SK-N-SH treated with all-trans-retinoic acid at 6 μM for 48 hours (cell line): ENCODE data around the gene TTC39B.

ENCODE experiments used
- CREB5 ChIP-seq: fragments of 250-450 bp; sonication (Bioruptor Pico); IDR thresholded peaks from 2 replicates; pipeline ENCODE4 v1.5.1; 2020; ENCODE audit warnings: low read depth, mild to moderate bottlenecking, moderate library complexity
- RARB ChIP-seq: fragments of 250-450 bp; sonication (Bioruptor Pico); IDR thresholded peaks from 2 replicates; pipeline ENCODE4 v1.8.0; 2021; ENCODE audit warnings: mild to moderate bottlenecking, moderate library complexity
- ZFP3 ChIP-seq: fragments of 250-450 bp; sonication (Bioruptor Pico); IDR thresholded peaks from 2 replicates; pipeline ENCODE4 v1.5.0; 2020; ENCODE audit warnings: mild to moderate bottlenecking, moderate library complexity
- ZFP30 ChIP-seq: fragments of 450-650 bp; formaldehyde crosslinking; IDR thresholded peaks from 2 replicates; pipeline ENCODE4 v1.5.0; 2022; ENCODE audit warnings: mild to moderate bottlenecking, moderate library complexity
- ZNF70 ChIP-seq: fragments of 450-650 bp; formaldehyde crosslinking; IDR thresholded peaks from 2 replicates; pipeline ENCODE4 v1.5.0; 2020; ENCODE audit warnings: mild to moderate bottlenecking, moderate library complexity
- TF ChIP-seq, protein P1 (sequence below): fragments of 250-450 bp; sonication (Bioruptor Pico); IDR thresholded peaks from 2 replicates; pipeline ENCODE4 v1.8.0; 2021; ENCODE audit warnings: low read depth, mild to moderate bottlenecking, moderate library complexity, borderline replicate concordance
- TF ChIP-seq, protein P2 (sequence below): fragments of 250-450 bp; sonication (Bioruptor Pico); IDR thresholded peaks from 2 replicates; pipeline ENCODE4 v1.8.0; 2020; ENCODE audit warnings: mild to moderate bottlenecking, moderate library complexity, borderline replicate concordance

DNA sequence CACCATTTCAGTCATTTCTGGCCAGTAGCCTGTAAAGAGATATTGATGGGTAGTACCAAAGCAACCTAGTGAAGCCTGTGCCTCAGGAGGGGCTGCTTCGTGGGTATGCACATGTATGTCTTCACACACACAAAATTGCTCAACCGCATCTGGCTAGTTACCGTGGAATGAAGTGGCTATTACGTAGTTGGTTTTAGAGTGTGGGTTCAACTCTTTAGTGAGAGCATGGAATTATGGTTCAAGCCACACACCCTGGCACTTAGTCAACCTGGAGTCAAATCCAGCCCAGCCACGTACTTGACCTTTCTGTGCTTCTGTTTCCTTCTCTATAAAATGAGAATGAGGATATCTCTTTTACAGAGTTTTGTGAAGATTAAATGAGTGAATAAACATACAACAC lies 174.9 kb downstream of the TTC39B start:
- TF ChIP-seq, protein P1, sequence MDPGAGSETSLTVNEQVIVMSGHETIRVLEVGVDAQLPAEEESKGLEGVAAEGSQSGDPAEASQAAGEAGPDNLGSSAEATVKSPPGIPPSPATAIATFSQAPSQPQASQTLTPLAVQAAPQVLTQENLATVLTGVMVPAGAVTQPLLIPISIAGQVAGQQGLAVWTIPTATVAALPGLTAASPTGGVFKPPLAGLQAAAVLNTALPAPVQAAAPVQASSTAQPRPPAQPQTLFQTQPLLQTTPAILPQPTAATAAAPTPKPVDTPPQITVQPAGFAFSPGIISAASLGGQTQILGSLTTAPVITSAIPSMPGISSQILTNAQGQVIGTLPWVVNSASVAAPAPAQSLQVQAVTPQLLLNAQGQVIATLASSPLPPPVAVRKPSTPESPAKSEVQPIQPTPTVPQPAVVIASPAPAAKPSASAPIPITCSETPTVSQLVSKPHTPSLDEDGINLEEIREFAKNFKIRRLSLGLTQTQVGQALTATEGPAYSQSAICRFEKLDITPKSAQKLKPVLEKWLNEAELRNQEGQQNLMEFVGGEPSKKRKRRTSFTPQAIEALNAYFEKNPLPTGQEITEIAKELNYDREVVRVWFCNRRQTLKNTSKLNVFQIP (CRISPR knock-in tag), result no peak
- TF ChIP-seq, protein P2, sequence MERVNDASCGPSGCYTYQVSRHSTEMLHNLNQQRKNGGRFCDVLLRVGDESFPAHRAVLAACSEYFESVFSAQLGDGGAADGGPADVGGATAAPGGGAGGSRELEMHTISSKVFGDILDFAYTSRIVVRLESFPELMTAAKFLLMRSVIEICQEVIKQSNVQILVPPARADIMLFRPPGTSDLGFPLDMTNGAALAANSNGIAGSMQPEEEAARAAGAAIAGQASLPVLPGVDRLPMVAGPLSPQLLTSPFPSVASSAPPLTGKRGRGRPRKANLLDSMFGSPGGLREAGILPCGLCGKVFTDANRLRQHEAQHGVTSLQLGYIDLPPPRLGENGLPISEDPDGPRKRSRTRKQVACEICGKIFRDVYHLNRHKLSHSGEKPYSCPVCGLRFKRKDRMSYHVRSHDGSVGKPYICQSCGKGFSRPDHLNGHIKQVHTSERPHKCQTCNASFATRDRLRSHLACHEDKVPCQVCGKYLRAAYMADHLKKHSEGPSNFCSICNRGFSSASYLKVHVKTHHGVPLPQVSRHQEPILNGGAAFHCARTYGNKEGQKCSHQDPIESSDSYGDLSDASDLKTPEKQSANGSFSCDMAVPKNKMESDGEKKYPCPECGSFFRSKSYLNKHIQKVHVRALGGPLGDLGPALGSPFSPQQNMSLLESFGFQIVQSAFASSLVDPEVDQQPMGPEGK (CRISPR knock-in tag), result no peak
- TF ChIP-seq ZFP3 (CRISPR knock-in tag), result no peak
- no peak for TF ChIP-seq ZNF70
- TF ChIP-seq ZFP30 (CRISPR knock-in tag), result no peak
- no peak for TF ChIP-seq RARB (CRISPR knock-in tag)
- no peak for TF ChIP-seq CREB5
